Activated CD8-positive, alpha-beta memory T cell treated with anti-CD3 and anti-CD28 coated beads, Interleukin-2, amount 50 U/mL, for 24 hours (primary cell): ENCODE results near the gene SERPINA1.

Source experiments
- DNase-seq: peaks from one replicate; pipeline ENCODE4 v3.0.0-alpha.2; 2020; ENCODE audit errors: extremely low read depth

SERPINA1 gene

DNA sequence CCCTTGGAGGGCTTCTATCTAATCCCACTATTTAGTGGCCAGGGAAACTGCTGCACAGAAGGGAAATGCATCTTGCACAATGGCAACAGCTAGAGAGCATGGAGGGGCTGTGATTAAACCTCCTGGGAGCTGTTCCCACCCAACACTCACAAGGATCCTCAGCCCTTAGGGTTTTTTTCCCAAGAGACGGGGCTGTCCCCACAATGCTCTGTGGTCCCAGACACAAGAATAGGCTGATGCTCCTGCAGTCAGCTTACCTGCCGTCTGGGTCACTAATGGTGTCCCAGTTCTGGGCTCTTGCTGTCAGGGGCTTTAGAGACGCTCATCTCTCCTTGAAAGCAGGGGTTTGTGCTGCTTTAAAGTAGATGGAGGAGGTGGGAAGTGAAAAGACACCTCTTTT is 4.6 kb downstream of the SERPINA1 start:
- no peak for DNase-seq

DNA sequence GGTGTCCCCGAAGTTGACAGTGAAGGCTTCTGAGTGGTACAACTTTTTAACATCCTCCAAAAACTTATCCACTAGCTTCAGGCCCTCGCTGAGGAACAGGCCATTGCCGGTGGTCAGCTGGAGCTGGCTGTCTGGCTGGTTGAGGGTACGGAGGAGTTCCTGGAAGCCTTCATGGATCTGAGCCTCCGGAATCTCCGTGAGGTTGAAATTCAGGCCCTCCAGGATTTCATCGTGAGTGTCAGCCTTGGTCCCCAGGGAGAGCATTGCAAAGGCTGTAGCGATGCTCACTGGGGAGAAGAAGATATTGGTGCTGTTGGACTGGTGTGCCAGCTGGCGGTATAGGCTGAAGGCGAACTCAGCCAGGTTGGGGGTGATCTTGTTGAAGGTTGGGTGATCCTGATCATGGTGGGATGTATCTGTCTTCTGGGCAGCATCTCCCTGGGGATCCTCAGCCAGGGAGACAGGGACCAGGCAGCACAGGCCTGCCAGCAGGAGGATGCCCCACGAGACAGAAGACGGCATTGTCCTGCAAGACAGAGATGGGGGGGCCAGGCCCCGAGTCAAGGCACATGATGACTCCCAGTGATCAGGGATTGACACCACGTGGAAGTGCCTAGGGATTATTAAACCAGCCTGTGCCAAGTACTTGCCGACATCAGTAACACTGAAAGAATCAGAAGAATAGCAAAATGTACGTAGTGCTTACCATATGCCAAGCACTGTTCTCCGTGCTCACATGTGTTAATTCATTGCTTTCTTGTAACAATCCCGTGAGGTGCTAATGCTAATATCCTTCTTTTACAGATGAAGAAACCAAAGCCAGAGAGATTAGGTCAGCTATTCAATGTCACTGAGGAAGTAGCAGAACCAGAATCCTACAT is 5.4 kb downstream of the SERPINA1 start:
- no peak for DNase-seq

DNA sequence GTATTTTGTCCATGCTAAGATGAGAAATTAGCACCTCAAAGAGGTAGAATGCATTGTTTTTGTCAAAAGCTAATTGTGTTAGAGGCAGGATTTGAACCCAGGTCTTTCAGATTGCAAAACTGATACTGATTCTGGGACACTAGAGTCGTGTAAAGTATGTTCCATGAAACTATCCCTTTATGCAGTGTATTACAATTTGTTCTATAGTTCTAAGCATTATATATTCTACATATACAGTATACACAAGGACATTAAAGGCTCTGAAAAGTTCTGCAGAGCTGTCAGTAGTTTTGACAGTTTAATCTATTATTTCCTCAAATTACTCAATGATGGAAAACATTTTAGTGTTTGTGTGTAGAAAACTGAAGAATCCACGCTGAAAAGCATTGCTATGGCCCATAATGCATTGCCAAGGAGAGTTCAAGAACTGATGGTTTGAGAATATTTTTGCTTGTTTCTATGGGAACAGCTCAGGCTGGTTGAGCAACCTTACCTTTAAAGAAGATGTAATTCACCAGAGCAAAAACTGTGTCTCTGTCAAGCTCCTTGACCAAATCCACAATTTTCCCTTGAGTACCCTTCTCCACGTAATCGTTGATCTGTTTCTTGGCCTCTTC is 6.2 kb downstream of the SERPINA1 start:
- DNase-seq, result no peak

DNA sequence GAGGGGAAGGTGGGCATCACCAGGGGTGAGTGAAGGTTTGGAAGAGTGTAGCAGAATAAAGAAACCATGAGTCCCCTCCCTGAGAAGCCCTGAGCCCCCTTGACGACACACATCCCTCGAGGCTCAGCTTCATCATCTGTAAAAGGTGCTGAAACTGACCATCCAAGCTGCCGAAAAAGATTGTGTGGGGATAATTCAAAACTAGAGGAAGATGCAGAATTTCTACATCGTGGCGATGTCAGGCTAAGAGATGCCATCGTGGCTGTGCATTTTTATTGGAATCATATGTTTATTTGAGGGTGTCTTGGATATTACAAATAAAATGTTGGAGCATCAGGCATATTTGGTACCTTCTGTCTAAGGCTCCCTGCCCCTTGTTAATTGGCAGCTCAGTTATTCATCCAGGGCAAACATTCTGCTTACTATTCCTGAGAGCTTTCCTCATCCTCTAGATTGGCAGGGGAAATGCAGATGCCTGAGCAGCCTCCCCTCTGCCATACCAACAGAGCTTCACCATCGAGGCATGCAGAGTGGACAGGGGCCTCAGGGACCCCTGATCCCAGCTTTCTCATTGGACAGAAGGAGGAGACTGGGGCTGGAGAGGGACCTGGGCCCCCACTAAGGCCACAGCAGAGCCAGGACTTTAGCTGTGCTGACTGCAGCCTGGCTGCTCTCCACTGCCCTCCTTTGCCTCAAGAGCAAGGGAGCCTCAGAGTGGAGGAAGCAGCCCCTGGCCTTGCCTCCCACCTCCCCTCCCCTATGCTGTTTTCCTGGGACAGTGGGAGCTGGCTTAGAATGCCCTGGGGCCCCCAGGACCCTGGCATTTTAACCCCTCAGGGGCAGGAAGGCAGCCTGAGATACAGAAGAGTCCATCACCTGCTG is 7.0 kb downstream of the SERPINA1 start:
- DNase-seq, result no peak

GRCh38 chr14:94380225-94381148 is 7.9 kb downstream of the SERPINA1 start:
- no peak for DNase-seq

DNA sequence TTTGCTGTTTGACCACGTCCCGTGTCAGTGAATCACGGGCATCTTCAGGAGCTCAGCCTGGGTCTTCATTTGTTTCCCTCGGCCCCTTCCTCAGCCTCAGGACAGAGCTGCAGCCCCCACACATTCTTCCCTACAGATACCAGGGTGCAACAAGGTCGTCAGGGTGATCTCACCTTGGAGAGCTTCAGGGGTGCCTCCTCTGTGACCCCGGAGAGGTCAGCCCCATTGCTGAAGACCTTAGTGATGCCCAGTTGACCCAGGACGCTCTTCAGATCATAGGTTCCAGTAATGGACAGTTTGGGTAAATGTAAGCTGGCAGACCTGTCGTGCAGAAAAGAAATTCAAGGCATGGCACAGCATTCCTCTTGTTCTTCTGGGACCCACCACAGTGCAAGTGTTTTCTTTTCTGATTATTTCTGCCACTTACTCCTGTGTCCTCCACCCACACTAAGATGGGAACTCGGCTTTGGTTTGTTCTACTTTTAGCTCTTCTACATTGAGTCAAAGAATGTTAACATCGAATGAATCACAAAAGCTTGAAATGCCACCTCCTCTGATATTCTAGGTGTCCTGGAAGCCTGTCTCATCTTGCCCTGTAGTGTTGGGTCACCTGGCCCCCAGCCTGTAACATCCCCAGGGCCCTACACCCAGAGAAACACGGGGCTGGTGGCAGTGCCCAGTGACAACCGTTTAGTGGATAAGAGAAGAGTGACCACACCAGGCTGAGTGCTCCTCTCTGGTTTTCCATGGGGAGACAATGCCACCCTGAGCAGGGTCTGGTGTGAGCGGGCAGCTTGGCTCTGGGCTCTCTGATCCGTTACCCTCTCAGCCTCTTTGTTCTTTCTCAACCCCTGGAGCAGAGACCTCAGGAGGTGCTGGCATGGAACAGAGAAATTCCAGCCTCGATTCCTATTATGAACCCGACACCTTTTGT is 8.8 kb downstream of the SERPINA1 start:
- DNase-seq, result no peak

GRCh38 chr14:94378527-94379290 is 9.7 kb downstream of the SERPINA1 start:
- DNase-seq, result no peak

- no peak for DNase-seq
These were observed 10.4 kb downstream of the SERPINA1 start for GRCh38 chr14:94377866-94378470.

DNA sequence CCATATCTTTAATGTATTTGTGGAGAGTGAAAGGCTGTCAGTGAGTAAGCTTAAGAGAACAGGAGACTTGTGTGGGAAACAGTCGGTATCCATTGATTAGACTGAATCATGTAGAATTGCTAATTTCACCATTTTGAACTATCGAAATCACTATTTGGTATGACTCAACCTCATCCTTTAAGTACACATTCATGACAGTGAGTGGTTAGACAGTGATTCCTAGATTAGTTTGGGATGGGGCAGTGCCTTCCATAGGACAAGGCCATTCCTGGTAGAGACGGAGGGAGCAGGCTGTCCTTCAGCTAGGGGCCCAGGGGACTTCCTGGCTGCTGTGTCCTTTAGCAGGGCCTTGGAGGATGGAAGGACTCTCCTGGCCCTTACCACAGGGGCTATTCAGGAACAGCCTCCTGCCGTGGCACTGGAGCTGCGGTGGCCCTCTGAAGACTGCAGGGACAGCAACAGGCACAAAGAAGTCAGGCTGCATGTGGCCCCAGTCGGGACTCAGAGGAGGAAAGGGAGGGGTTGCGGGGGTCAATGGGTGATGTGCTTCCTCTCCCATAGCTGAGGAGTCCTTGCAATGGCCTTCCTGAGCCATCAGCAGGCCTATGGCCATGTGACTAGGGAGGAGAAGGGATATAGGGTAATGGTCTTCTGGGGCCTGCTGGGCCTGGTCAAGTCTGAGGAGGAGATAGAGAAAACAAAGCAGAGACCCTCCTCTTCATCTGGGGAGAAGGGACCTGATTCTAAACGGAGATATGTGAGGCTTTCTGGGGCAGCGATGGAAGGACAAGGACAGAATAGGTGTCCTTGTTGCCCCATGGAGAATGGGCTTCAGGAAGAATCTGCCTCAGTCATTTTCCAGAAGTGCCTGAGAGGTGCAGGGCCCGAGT is 11.2 kb downstream of the SERPINA1 start:
- DNase-seq, result no peak

- no peak for DNase-seq
These were observed 12.1 kb downstream of the SERPINA1 start for GRCh38 chr14:94376108-94376975.

GRCh38 chr14:94375552-94376107 is 12.8 kb downstream of the SERPINA1 start:
- no peak for DNase-seq

DNA sequence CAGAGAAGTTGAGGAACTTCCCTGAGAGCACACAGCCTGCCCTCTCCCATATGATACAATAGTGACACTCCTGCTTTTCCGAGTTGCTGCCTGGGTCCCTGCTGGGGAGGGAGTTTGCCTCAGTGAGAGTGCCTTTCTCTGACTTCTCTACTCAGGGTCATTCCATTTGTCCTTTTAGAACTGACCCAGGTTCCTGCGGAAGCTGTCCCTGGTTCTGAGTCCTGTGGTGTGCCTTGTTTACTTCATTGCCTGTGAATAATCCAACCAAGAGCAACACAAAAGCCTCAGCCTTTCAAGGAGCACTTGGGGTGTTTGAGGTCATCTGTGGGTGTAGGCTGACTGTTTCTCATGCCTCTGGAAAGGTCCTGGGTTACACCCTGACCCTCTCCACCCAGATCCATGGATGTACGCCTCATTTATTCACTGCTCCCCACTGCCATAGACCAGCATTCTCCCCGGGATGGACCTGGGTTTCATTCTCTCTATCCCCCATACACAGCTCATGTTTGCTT is 13.6 kb downstream of the SERPINA1 start:
- no peak for DNase-seq

GRCh38 chr14:94374116-94374515 is 14.3 kb downstream of the SERPINA1 start:
- no peak for DNase-seq

DNA sequence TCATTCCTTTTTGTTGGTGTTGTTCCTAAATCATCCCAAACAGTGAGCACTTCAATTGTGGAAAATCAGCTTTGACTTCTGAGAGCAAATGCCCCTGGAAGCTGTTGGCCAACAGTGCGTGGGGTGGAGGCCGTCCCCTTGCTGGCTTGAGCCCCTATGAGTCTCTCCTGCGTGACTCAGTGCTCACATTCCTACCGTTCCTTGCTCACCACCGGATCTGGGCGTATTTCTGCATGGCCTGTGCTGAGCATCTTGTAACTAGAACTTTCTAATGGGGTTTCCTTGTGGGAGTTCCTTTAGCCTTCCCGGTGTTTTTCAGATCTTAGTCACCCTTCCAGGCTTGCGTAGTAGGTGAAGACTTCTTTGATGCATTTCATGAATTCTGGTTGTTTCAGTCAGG is 14.7 kb downstream of the SERPINA1 start:
- DNase-seq, result no peak

DNA sequence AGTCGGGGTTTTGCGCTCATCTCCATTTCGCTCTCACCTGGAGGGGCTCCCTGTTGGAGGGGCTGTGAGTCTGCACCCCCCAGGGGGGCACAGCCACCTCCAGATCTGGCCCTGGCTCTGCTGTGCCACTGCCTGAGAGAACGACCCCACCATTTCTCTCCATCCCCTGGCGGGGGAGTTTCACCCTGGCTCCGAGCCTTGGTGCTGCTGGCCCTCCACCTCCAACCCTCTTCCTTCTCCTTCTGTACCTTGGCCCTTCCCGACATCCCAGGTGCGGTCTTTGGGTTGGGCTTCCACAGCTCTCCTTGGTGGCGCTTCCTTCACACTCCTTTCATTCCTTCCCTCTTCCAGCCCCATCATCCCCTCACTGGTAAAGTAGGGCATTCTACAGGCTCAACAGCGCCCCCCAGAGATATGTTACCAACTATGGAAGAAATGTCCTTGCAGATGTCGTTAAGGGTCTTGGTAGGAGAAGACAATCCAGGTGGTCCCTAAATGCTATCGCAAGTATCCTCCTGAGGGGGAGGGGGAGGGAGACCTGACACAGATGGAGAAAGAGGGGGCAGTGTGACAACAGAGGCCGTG is 16.3 kb downstream of the SERPINA1 start:
- no peak for DNase-seq

GRCh38 chr14:94370524-94370910 is 17.9 kb downstream of the SERPINA1 start:
- DNase-seq, result no peak
